ENCODE results near the gene TAF8.
"Not testable (repeated sequence)": the region's sequence is repeated elsewhere in the genome, so short reads cannot be mapped to it uniquely, and the experiment has no call there.

The TAF8 gene

GRCh38 chr6:42050297-42051267 is at the start of gene TAF8:
TAF8 (plus strand) TSS chr6:42050524; CDS start chr6:42050542, 18 bp downstream.
- peak; percentile 91 to 92 for DNase-seq

GRCh38 chr6:42001506-42001905 is 48.8 kb upstream of the TAF8 start:
- no peak for DNase-seq

GRCh38 chr6:42003658-42004057 is 46.7 kb upstream of the TAF8 start:
- not testable (repeated sequence) for DNase-seq

GRCh38 chr6:42007286-42008137 is 42.8 kb upstream of the TAF8 start:
- DNase-seq, result peak in 1 of 2 donors; percentile 45

DNA sequence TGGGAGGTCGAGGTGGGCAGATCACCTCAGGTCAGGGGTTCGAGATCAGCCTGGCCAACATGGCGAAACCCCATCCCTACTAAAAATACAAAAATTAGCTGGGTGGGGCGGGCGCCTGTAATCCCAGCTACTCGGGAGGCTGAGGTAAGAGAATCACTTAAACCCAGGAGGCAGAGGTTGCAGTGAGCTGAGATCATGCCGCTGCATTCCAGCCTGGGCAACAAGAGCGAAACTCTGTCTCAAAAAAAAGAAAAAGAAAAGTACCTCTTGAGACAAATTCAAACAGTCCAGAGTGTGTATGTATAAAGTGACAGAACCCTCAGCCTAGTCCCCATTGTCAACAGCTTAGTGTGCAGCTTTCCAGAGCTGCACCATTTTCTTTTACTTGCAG is 42.2 kb upstream of the TAF8 start:
- not testable (repeated sequence) for DNase-seq

- no peak for DNase-seq
These were observed 40.5 kb upstream of the TAF8 start for GRCh38 chr6:42009844-42010184.

GRCh38 chr6:42010185-42010891 is 40.0 kb upstream of the TAF8 start:
- peak in 1 of 2 donors; percentile 31 for DNase-seq

GRCh38 chr6:42010909-42011308 is 39.4 kb upstream of the TAF8 start:
- no peak for DNase-seq

DNA sequence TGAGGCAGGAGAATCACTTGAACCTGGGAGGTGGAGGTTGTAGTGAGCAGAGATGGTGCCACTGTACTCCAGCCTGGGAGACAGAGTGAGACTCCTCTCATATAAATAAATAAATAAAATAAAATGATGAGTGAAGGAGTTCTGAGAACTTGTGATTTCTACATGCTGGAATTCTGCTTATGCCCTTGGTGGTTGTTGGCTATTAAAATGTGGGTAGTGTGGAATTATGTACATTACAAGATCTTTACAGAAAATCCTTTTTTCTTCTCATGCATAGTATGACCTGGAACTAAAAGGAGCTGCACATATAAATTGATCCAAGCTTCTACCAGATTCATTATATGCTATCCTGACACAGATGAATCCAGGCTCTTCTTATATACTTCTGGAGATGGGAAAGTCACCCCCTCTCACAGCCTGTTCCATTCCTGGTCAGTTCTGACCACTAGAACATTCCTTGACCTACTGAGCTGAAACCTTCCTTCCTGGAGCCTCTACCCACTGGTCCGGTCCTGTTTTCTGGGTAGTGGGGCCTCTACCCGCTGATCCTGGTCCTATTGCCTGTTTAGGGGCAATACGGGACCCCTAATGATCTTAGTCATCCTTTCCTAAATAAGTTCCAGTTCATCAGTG is 37.7 kb upstream of the TAF8 start:
- no peak for DNase-seq

- no peak for DNase-seq
These were observed 37.2 kb upstream of the TAF8 start for GRCh38 chr6:42013134-42013516.

- peak in 1 of 2 donors; percentile 90 for DNase-seq
These were observed 33.2 kb upstream of the TAF8 start for GRCh38 chr6:42017021-42017643.

DNA sequence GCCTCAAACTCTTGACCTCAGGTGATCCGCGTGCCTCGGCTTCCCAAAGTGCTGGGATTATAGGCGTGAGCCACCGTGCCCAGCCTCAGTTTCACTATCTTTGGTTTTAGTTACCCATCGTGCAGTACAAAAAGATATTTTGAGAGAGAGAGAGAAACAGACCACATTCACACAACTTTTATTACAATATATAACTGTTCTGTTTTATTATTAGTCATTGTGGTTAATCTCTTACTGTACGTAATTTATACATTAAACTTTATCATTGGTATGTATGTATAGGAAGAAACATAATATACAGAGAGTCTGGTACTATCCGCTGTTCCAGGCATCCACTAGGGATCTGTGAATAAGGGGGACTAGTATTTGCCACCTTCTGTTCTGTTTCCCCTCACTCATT is 29.4 kb upstream of the TAF8 start:
- no peak for DNase-seq

- peak in 1 of 2 donors; percentile 17 for DNase-seq
These were observed 28.2 kb upstream of the TAF8 start for GRCh38 chr6:42021847-42022754.

DNA sequence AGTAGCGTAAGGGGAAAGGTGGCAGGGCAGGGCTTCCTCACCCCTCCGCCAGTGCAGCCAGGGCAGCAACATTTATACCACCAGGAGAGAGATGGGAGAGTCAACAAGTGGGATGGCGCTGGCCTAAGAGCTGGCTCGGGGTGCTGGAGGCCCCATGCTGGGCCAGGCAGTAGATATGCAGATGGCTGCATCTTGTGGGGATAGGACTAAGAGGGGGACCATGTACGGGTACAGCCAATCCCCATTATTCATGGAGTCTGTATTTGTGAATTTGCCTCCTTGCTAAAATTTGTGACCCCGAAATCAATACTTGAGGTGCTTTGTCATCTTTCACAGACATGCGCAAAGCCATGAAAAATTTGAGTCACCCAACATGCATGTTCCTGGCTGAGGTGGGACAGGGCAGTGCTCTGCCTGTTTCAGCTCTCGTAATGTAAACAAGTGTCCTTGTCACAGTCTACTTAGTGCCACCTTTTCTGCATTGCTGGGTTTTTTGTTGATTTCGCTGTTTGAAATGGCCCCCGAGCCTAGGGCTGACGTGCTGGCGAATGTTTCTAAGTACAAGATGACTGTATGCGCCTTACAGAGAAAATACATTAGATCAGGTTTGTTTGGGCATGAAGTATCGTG is 27.5 kb upstream of the TAF8 start:
- DNase-seq, result no peak

GRCh38 chr6:42025066-42025844 is 25.1 kb upstream of the TAF8 start:
- DNase-seq, result no peak

- DNase-seq, result no peak
These were observed 24.5 kb upstream of the TAF8 start for GRCh38 chr6:42025845-42026243.

DNA sequence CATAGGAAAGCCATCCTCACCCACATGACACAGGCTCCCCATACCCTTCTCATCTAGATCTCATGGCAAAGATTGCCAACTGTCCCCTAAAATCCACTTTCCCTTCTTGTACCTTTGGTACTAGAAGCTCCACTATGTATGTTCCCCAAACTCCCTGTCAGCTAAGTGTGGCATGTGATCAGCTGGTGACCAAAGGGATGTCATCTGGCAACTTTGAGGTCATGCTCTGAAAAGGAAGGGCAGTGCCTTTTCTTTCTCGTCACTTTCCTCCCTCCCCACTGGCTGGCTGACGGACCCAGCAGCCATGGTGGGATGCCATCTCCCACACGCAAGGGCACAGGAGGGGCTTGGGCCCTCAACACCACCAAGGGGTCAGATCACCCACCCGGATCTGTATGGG is 23.8 kb upstream of the TAF8 start:
- DNase-seq, result no peak

GRCh38 chr6:42028234-42029061 is 21.9 kb upstream of the TAF8 start:
- peak in 1 of 2 donors; percentile 91 for DNase-seq

Data from bone marrow (tissue), 2 donors.